Measurements from ENCODE around the gene IVD. TPM values are rescaled to one million over a fixed set of nuclear protein-coding genes. Genes with fewer than 3 reads are reported as not detected.
"Not testable (repeated sequence)": the region's sequence is repeated elsewhere in the genome, so short reads cannot be mapped to it uniquely, and the experiment has no call there.

IVD gene
- polyA plus RNA-seq, 2 donors, result 13.4 to 14.9 TPM

DNA sequence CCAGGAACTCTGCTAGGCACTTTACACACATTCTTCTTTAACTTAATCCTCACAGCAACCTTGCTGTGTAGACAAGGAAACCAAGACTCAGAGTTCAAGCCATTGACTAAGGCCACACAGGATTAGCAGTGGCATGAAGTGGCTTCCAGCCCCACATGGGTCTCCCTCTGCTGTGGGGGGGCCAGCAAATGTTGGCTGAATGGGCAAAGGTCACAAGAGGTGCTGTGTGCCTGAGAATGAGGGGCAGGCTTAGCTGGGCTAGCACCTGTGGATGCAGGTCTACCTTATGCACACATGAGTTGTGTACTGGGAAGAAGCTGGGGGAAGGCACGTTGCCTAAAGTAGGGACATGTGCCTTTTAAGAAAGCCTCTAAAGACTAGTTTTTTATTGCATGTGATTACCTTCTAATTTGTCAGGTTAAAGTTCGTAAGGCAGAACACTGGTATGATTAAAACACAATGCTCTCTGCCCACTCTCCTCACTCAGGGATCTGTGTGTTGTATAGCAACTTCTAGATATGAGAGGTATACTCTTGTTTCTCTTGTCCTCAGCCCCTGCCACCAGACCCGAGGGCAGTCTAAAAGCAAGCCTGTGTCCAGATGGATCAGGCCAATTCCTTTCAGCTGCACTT lies 46.0 kb downstream of the IVD start:
- H3K4me1 ChIP-seq (ENCODE audit: control insufficient read depth in 2 of 2, insufficient read depth in 2 of 2, low read length in 1 of 2), result peaks cover 9 to 26% of the 10 kb centered on the region in 2 donors
- 83 to 91% methylated on average over 3 of the region's 3 CpGs for WGBS, 2 donors

DNA sequence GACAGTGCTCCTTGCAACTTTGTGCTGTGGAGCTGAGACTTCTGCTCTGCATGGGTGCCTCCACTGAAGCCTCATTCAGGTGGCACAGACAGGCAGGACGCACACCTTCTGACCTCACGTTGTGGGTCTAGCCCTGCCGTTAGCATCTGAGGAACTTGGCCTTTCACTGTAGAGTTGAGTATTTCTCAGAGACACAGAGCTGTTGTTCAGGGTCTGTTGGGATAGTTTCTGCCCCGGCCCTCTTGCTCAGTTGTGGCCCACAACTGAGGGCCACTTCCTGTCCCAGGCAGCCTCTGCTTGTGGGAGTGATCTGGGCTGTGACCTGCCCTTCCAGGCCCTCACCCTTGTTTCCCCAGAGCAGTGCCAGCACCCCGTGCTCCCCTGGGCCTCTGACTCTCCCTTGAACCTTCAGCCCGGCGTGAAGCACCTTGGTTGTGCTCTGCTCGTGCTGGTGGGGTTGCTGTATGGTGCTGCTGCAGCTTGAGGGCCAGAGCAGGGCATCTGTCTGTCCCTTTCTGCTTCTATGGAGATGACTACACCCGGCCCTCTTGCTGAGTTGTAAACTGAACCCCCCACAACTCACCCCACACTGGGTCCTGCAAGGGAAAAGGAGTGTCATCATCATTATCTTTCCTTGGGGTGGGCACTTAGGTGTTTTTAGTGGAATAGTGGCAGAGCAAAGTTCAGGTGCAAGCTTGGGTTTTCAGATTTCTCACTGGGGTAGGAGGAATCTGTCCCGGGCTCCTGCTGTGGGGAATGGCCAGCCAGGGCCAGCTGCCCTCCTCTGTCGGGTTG lies 46.9 kb downstream of the IVD start:
- Histone ChIP-seq H3K36me3 (ENCODE audit: control insufficient read depth in 2 of 2, insufficient read depth in 2 of 2, low read length in 1 of 2) (no peaks in the 10 kb centered on the region), H3K9me3 (ENCODE audit: control insufficient read depth in 2 of 2, insufficient read depth in 1 of 2, low read depth in 1 of 2, low read length in 1 of 2) (no peaks in the 10 kb centered on the region), H3K27me3 (ENCODE audit: control insufficient read depth in 1 of 2, insufficient read depth in 2 of 2, low read length in 2 of 2) (no peaks in the 10 kb centered on the region), H3K27ac (ENCODE audit: low read depth in 2 of 2, low read length in 1 of 2) (no peak overlapping the region), H3K4me3 (ENCODE audit: low read depth in 1 of 2, low read length in 2 of 2) (no peak overlapping the region), H3K4me1 (ENCODE audit: control insufficient read depth in 2 of 2, insufficient read depth in 2 of 2, low read length in 1 of 2) (peaks cover 11 to 29% of the 10 kb centered on the region in 2 donors)
- 69 to 79% methylated on average over 11 of the region's 11 CpGs for WGBS, 2 donors

More for the DNA sequence above, 46.0 kb downstream of the IVD start:
- no peaks in the 10 kb centered on the region for H3K36me3 ChIP-seq (ENCODE audit: control insufficient read depth in 2 of 2, insufficient read depth in 2 of 2, low read length in 1 of 2)
- no peaks in the 10 kb centered on the region for H3K9me3 ChIP-seq (ENCODE audit: control insufficient read depth in 2 of 2, insufficient read depth in 1 of 2, low read depth in 1 of 2, low read length in 1 of 2)
- no peaks in the 10 kb centered on the region for H3K27me3 ChIP-seq (ENCODE audit: control insufficient read depth in 1 of 2, insufficient read depth in 2 of 2, low read length in 2 of 2)
- no peak overlapping the region for H3K4me3 ChIP-seq (ENCODE audit: low read depth in 1 of 2, low read length in 2 of 2)
- no peak overlapping the region for H3K27ac ChIP-seq (ENCODE audit: low read depth in 2 of 2, low read length in 1 of 2)

DNA sequence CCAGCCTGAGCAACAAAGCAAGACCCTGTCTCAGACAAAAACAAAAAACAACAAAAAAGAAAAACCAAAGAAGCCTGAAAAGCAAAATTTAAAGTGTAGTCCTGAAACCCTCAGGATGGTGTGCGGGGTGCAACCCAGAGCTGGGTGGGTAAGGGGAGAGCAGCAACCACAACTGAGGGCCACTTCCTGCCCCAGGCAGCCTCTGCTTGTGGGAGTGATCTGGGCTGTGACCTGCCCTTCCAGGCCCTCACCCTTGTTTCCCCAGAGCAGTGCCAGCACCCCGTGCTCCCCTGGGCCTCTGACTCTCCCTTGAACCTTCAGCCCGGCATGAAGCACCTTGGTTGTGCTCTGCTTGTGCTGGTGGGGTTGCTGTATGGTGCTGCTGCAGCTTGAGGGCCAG lies 48.3 kb downstream of the IVD start:
- not testable (repeated sequence) for H3K27me3 ChIP-seq (ENCODE audit: control insufficient read depth in 1 of 2, insufficient read depth in 2 of 2, low read length in 2 of 2); H3K9me3 ChIP-seq (ENCODE audit: control insufficient read depth in 2 of 2, insufficient read depth in 1 of 2, low read depth in 1 of 2, low read length in 1 of 2); H3K36me3 ChIP-seq (ENCODE audit: control insufficient read depth in 2 of 2, insufficient read depth in 2 of 2, low read length in 1 of 2); H3K4me3 ChIP-seq (ENCODE audit: low read depth in 1 of 2, low read length in 2 of 2); H3K27ac ChIP-seq (ENCODE audit: low read depth in 2 of 2, low read length in 1 of 2)
- peaks cover 11 to 29% of the 10 kb centered on the region in 2 donors for H3K4me1 ChIP-seq (ENCODE audit: control insufficient read depth in 2 of 2, insufficient read depth in 2 of 2, low read length in 1 of 2)
- 76 to 84% methylated on average over 2 to 3 of the region's 3 CpGs for WGBS, 2 donors

DNA sequence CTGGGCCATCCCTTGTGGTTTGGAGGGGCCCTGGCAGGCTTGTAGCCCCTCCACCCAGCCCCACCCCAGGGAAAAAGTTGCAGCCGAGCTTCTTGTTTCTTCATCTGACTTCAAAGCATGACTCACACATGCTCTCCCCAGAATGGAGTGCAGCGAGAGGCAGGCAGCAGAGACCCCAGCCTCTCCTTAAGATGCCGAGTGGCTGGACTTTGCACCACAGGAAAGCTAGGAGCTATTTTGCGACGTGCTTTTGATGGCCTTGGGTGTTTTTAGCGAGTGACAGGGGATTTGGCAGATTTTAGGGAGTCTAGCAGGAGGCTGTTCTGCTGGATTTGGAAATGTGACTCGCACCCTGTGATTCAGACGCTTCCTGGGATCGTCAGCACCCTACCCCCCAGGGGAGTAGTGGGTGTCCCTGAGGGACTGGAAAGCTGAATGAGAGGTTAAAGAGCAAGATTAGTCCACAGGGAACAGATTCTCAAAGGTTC lies 49.4 kb downstream of the IVD start:
- no peak overlapping the region for H3K4me3 ChIP-seq (ENCODE audit: low read depth in 1 of 2, low read length in 2 of 2)
- WGBS, 2 donors, result 39 to 46% methylated on average over 9 of the region's 9 CpGs
- no peaks in the 10 kb centered on the region for H3K9me3 ChIP-seq (ENCODE audit: control insufficient read depth in 2 of 2, insufficient read depth in 1 of 2, low read depth in 1 of 2, low read length in 1 of 2)
- H3K27me3 ChIP-seq (ENCODE audit: control insufficient read depth in 1 of 2, insufficient read depth in 2 of 2, low read length in 2 of 2), result no peaks in the 10 kb centered on the region
- H3K27ac ChIP-seq (ENCODE audit: low read depth in 2 of 2, low read length in 1 of 2), result no peak overlapping the region
- peaks cover 0 to 12% of the 10 kb centered on the region in 2 donors for H3K36me3 ChIP-seq (ENCODE audit: control insufficient read depth in 2 of 2, insufficient read depth in 2 of 2, low read length in 1 of 2)
- H3K4me1 ChIP-seq (ENCODE audit: control insufficient read depth in 2 of 2, insufficient read depth in 2 of 2, low read length in 1 of 2), result peaks cover 11 to 29% of the 10 kb centered on the region in 2 donors

DNA sequence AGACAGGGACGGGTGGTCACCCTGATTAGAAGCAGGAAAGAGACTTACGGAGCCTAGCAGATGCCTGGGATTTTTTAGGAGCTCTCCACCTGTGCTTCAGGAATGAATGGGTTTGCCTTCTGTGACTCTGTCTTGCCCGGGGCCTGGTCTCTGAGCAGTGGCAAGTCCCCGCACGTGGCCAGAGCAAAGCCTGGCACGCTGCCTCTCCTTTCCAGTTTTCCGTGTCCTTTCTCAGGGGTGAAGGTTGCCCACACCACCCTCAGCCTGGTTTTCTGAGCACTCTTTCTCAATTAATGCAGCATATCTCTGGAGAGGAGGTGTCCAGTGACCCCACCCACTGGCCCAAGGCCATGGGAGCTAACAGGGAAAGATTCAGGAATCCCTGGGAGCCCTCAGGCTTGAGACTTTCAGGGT lies 50.7 kb downstream of the IVD start:
- no peak overlapping the region for H3K4me3 ChIP-seq (ENCODE audit: low read depth in 1 of 2, low read length in 2 of 2)
- peak overlapping the region in 1 of 2 donors; percentile 11 for H3K27ac ChIP-seq (ENCODE audit: low read depth in 2 of 2, low read length in 1 of 2)
- peaks cover 11 to 29% of the 10 kb centered on the region in 2 donors for H3K4me1 ChIP-seq (ENCODE audit: control insufficient read depth in 2 of 2, insufficient read depth in 2 of 2, low read length in 1 of 2)
- H3K9me3 ChIP-seq (ENCODE audit: control insufficient read depth in 2 of 2, insufficient read depth in 1 of 2, low read depth in 1 of 2, low read length in 1 of 2), result no peaks in the 10 kb centered on the region
- no peaks in the 10 kb centered on the region for H3K27me3 ChIP-seq (ENCODE audit: control insufficient read depth in 1 of 2, insufficient read depth in 2 of 2, low read length in 2 of 2)
- WGBS, 2 donors, result 35 to 38% methylated on average over 7 of the region's 7 CpGs
- H3K36me3 ChIP-seq (ENCODE audit: control insufficient read depth in 2 of 2, insufficient read depth in 2 of 2, low read length in 1 of 2), result peaks cover 0 to 15% of the 10 kb centered on the region in 2 donors

DNA sequence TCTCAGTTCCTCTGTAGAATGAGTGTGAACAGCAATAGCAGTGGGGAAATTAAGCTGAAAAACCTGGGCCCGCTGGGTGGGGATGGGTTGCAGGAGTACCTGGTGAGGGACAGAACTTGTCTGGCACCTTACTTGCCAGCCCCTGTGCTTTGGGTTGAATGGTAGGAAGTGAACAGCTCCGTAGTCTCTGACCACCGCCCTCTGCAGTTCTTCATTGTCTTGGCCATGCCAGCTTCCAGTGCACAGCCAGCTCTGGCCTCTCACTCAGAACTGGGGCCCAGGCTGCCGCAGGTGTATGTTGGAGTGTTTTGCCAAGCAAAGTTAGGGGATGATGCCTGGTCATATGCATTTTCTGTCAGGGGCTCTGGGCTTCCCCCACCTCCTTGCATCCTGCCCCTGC lies 51.1 kb downstream of the IVD start:
- Histone ChIP-seq H3K4me3 (ENCODE audit: low read depth in 1 of 2, low read length in 2 of 2) (no peak overlapping the region), H3K27ac (ENCODE audit: low read depth in 2 of 2, low read length in 1 of 2) (peak overlapping the region in 1 of 2 donors; percentile 11), H3K36me3 (ENCODE audit: control insufficient read depth in 2 of 2, insufficient read depth in 2 of 2, low read length in 1 of 2) (peaks cover 0 to 15% of the 10 kb centered on the region in 2 donors), H3K4me1 (ENCODE audit: control insufficient read depth in 2 of 2, insufficient read depth in 2 of 2, low read length in 1 of 2) (peaks cover 11 to 29% of the 10 kb centered on the region in 2 donors), H3K9me3 (ENCODE audit: control insufficient read depth in 2 of 2, insufficient read depth in 1 of 2, low read depth in 1 of 2, low read length in 1 of 2) (no peaks in the 10 kb centered on the region), H3K27me3 (ENCODE audit: control insufficient read depth in 1 of 2, insufficient read depth in 2 of 2, low read length in 2 of 2) (no peaks in the 10 kb centered on the region)
- 38 to 68% methylated on average over 4 of the region's 4 CpGs for WGBS, 2 donors

DNA sequence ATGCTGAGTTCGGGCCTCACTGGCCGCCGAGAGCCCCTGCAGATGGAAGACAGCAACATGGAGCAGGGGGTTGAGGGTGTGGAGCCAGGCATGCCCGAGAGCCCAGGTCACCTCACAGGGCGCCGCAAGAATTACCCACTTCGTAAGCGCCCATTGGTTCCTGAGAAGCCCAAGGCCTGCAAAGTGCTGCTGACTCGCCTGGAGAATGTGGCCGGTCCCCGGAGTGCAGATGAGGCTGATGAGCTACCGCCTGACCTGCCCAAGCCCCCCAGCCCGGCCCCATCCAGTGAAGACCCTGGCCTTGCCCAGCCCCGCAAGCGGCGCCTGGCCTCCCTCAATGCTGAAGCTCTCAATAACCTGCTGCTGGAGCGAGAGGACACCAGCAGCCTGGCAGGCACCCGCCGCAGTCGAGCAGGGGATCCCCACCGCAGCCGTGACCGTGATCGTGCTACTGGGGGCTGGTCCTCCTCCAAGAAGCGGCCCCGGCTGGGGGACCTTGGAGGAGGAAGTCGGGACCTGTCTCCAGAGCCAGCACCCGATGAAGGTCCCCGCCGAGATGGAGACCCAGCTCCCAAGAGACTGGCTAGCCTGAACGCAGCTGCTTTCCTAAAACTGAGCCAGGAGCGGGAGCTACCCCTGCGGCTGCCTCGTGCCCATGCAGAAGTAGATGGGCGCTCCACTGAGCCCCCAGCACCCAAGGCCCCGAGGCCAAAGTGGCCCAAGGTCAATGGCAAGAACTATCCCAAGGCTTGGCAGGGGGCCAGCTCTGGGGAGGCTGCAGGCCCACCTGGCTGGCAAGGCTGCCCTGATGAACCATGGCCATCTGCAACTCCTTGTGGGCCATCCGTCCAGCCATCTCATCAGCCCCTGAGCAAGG lies 53.1 kb downstream of the IVD start:
- no peak overlapping the region for H3K4me3 ChIP-seq (ENCODE audit: low read depth in 1 of 2, low read length in 2 of 2)
- no peaks in the 10 kb centered on the region for H3K9me3 ChIP-seq (ENCODE audit: control insufficient read depth in 2 of 2, insufficient read depth in 1 of 2, low read depth in 1 of 2, low read length in 1 of 2)
- peaks cover 2 to 22% of the 10 kb centered on the region in 2 donors for H3K36me3 ChIP-seq (ENCODE audit: control insufficient read depth in 2 of 2, insufficient read depth in 2 of 2, low read length in 1 of 2)
- peaks cover 11 to 27% of the 10 kb centered on the region in 2 donors for H3K4me1 ChIP-seq (ENCODE audit: control insufficient read depth in 2 of 2, insufficient read depth in 2 of 2, low read length in 1 of 2)
- H3K27me3 ChIP-seq (ENCODE audit: control insufficient read depth in 1 of 2, insufficient read depth in 2 of 2, low read length in 2 of 2), result no peaks in the 10 kb centered on the region
- WGBS, 2 donors, result 95 to 96% methylated on average over 37 of the region's 37 CpGs
- no peak overlapping the region for H3K27ac ChIP-seq (ENCODE audit: low read depth in 2 of 2, low read length in 1 of 2)

DNA sequence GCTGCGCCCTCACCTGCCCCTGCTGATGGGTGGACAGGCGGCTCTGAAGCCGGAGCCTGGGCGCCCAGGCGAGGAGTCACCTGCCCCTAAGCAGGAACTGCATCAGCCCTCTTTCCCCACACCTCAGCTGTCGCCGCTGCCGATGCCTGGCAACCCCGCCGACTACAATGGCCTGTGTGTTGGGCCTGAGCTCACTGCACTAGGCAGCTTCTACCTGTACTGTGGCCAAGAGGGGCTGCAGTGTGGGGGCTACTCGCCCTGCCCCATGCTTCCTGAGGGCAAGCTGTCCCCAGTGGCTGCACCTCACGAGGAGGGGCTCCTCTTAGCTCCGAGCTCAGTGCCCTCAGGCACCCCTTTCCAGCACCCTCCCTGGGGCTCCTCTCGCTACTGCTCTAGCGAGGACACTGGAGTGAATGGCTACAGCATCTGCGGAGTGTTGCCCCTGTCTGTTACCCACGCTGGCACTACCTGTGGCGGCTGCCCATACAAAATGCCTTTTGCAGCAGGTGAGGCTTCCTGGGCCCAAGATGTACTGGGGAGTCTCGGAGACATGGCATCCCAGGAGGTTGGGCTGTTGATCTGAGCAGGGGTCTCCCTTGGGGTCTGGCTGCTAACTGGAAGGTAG lies 53.9 kb downstream of the IVD start:
- 95 to 97% methylated on average over 19 of the region's 19 CpGs for WGBS, 2 donors
- Histone ChIP-seq H3K27me3 (ENCODE audit: control insufficient read depth in 1 of 2, insufficient read depth in 2 of 2, low read length in 2 of 2) (no peaks in the 10 kb centered on the region), H3K36me3 (ENCODE audit: control insufficient read depth in 2 of 2, insufficient read depth in 2 of 2, low read length in 1 of 2) (peaks cover 2 to 29% of the 10 kb centered on the region in 2 donors), H3K9me3 (ENCODE audit: control insufficient read depth in 2 of 2, insufficient read depth in 1 of 2, low read depth in 1 of 2, low read length in 1 of 2) (no peaks in the 10 kb centered on the region), H3K27ac (ENCODE audit: low read depth in 2 of 2, low read length in 1 of 2) (no peak overlapping the region), H3K4me3 (ENCODE audit: low read depth in 1 of 2, low read length in 2 of 2) (no peak overlapping the region), H3K4me1 (ENCODE audit: control insufficient read depth in 2 of 2, insufficient read depth in 2 of 2, low read length in 1 of 2) (peaks cover 11 to 23% of the 10 kb centered on the region in 2 donors)

DNA sequence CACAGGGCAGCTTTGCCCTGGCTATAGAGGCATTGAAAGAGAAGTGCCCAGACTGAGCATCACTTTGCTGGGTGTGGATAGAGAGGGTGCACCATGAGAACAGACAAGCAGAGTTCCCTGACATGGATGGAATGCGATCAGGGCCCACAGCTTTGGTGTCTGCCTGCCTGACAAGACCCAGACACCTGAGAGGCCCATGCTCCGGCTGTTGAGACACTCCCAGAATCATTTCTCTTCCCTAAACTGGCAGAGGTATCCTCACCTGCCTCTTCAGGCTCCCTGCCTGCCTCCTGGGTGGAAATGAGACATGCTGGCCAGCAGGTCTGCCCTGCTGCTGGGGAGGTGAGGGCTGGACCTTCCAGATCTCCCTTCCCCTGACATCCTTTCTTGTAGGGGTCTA lies 54.8 kb downstream of the IVD start:
- H3K36me3 ChIP-seq (ENCODE audit: control insufficient read depth in 2 of 2, insufficient read depth in 2 of 2, low read length in 1 of 2), result peaks cover 2 to 37% of the 10 kb centered on the region in 2 donors
- H3K4me1 ChIP-seq (ENCODE audit: control insufficient read depth in 2 of 2, insufficient read depth in 2 of 2, low read length in 1 of 2), result peaks cover 6 to 14% of the 10 kb centered on the region in 2 donors
- WGBS, 2 donors, result 68 to 93% methylated on average over 2 of the region's 2 CpGs
- H3K9me3 ChIP-seq (ENCODE audit: control insufficient read depth in 2 of 2, insufficient read depth in 1 of 2, low read depth in 1 of 2, low read length in 1 of 2), result no peaks in the 10 kb centered on the region
- H3K4me3 ChIP-seq (ENCODE audit: low read depth in 1 of 2, low read length in 2 of 2), result no peak overlapping the region
- no peak overlapping the region for H3K27ac ChIP-seq (ENCODE audit: low read depth in 2 of 2, low read length in 1 of 2)
- no peaks in the 10 kb centered on the region for H3K27me3 ChIP-seq (ENCODE audit: control insufficient read depth in 1 of 2, insufficient read depth in 2 of 2, low read length in 2 of 2)
